Measurements from ENCODE around the gene PHF1. TPM values are rescaled to one million over a fixed set of nuclear protein-coding genes. Genes with fewer than 3 reads are reported as not detected.

Gene PHF1
- total RNA-seq, 2 donors from 2014 or later, result 71.4 to 75.7 TPM

GRCh38 chr6:33438978-33439594, 28.3 kb downstream of the PHF1 start:
- H3K36me3 Mint-ChIP-seq (ENCODE audit: low read depth), result peaks cover 69% of the 10 kb centered on the region
- no peak for DNase-seq
- no peaks in the 10 kb centered on the region for H3K9me3 ChIP-seq (ENCODE audit: control insufficient read depth, low read length)
- H3K4me3 ChIP-seq (ENCODE audit: low read length), result no peak overlapping the region
- H3K4me3 Mint-ChIP-seq, result no peak overlapping the region
- H3K27ac ChIP-seq (ENCODE audit: low read depth, low read length), result no peak overlapping the region
- no peak overlapping the region for H3K9ac ChIP-seq (ENCODE audit: extremely low read depth, low read length, poor library complexity, severe bottlenecking)
- no peaks in the 10 kb centered on the region for H3K27me3 Mint-ChIP-seq (ENCODE audit: insufficient read depth)
- H3K4me1 ChIP-seq (ENCODE audit: control insufficient read depth, insufficient read depth, low read length), result no peaks in the 10 kb centered on the region
- H3K27ac Mint-ChIP-seq, result no peak overlapping the region
- 95 to 98% methylated on average over 2 to 3 of the region's 3 CpGs for WGBS, 2 experiments (ENCODE audit: insufficient coverage in 1 of 2, insufficient read length in 1 of 2)
- H3K27me3 ChIP-seq (ENCODE audit: control insufficient read depth, insufficient read depth, low read length, poor library complexity, severe bottlenecking), result no peaks in the 10 kb centered on the region
- no peak for TF ChIP-seq CTCF (conservative IDR thresholded peaks at IDR 0.05)
- H3K36me3 ChIP-seq (ENCODE audit: control insufficient read depth, insufficient read depth, low read length), result peaks cover 65% of the 10 kb centered on the region
- H3K9me3 Mint-ChIP-seq, result no peaks in the 10 kb centered on the region
- H3K4me1 Mint-ChIP-seq, result peaks cover 2% of the 10 kb centered on the region

- H3K9ac ChIP-seq (ENCODE audit: extremely low read depth, low read length, poor library complexity, severe bottlenecking), result no peak overlapping the region
- no peaks in the 10 kb centered on the region for H3K27me3 ChIP-seq (ENCODE audit: control insufficient read depth, insufficient read depth, low read length, poor library complexity, severe bottlenecking)
- H3K27ac Mint-ChIP-seq, result no peak overlapping the region
- H3K27me3 Mint-ChIP-seq (ENCODE audit: insufficient read depth), result no peaks in the 10 kb centered on the region
- no peaks in the 10 kb centered on the region for H3K4me1 Mint-ChIP-seq
- H3K4me3 Mint-ChIP-seq, result no peak overlapping the region
- no peak overlapping the region for H3K4me3 ChIP-seq (ENCODE audit: low read length)
- WGBS, 2 experiments (ENCODE audit: insufficient coverage in 1 of 2, insufficient read length in 1 of 2), result 88 to 94% methylated on average over 5 to 9 of the region's 9 CpGs
- no peaks in the 10 kb centered on the region for H3K9me3 ChIP-seq (ENCODE audit: control insufficient read depth, low read length)
- no peak for TF ChIP-seq CTCF (conservative IDR thresholded peaks at IDR 0.05)
- H3K36me3 ChIP-seq (ENCODE audit: control insufficient read depth, insufficient read depth, low read length), result peaks cover 73% of the 10 kb centered on the region
- no peaks in the 10 kb centered on the region for H3K9me3 Mint-ChIP-seq
- H3K4me1 ChIP-seq (ENCODE audit: control insufficient read depth, insufficient read depth, low read length), result no peaks in the 10 kb centered on the region
- no peak for DNase-seq
- H3K36me3 Mint-ChIP-seq (ENCODE audit: low read depth), result peaks cover 78% of the 10 kb centered on the region
- no peak overlapping the region for H3K27ac ChIP-seq (ENCODE audit: low read depth, low read length)
Observed at GRCh38 chr6:33439956-33440648, 29.3 kb downstream of the PHF1 start.

GRCh38 chr6:33440649-33441309, 30.0 kb downstream of the PHF1 start:
- Mint-ChIP-seq H3K36me3 (ENCODE audit: low read depth) (peaks cover 74% of the 10 kb centered on the region), H3K27ac (no peak overlapping the region), H3K9me3 (no peaks in the 10 kb centered on the region), H3K4me3 (no peak overlapping the region), H3K27me3 (ENCODE audit: insufficient read depth) (no peaks in the 10 kb centered on the region), H3K4me1 (no peaks in the 10 kb centered on the region)
- no peaks in the 10 kb centered on the region for H3K27me3 ChIP-seq (ENCODE audit: control insufficient read depth, insufficient read depth, low read length, poor library complexity, severe bottlenecking)
- 90 to 91% methylated on average over 12 to 19 of the region's 19 CpGs for WGBS, 2 experiments (ENCODE audit: insufficient coverage in 1 of 2, insufficient read length in 1 of 2)
- H3K9ac ChIP-seq (ENCODE audit: extremely low read depth, low read length, poor library complexity, severe bottlenecking), result no peak overlapping the region
- H3K4me1 ChIP-seq (ENCODE audit: control insufficient read depth, insufficient read depth, low read length), result no peaks in the 10 kb centered on the region
- TF ChIP-seq CTCF (conservative IDR thresholded peaks at IDR 0.05), result no peak
- no peak for DNase-seq
- H3K36me3 ChIP-seq (ENCODE audit: control insufficient read depth, insufficient read depth, low read length), result peaks cover 70% of the 10 kb centered on the region
- H3K9me3 ChIP-seq (ENCODE audit: control insufficient read depth, low read length), result no peaks in the 10 kb centered on the region
- H3K4me3 ChIP-seq (ENCODE audit: low read length), result no peak overlapping the region
- no peak overlapping the region for H3K27ac ChIP-seq (ENCODE audit: low read depth, low read length)
